CD4-positive, CD25-positive, alpha-beta regulatory T cell (primary cell): ENCODE results near the gene DAAM2. TPM values are rescaled to one million over a fixed set of nuclear protein-coding genes. Genes with fewer than 3 reads are reported as not detected.

Experiments used
- ATAC-seq, 2 donors: fragments of 150-1000 bp; cut with Tn5 transposase; one replicate each; pipeline ENCODE4 v1.10.0; 2021; ENCODE audit warnings: low read depth in 2 of 2, moderate number of reproducible peaks in 2 of 2, moderate library complexity in 1 of 2
- DNase-seq, 3 donors: peaks; one replicate each; pipeline versions ENCODE4 v3.0.0 to v3.0.0-alpha.2; 2012 to 2022; ENCODE audit warnings: mixed read lengths in 1 of 3
- H3K27ac ChIP-seq: one replicate; pipeline ENCODE4 v1.7.0; 2013; ENCODE audit warnings: mild to moderate bottlenecking, low read length; ENCODE audit not compliant: insufficient read depth, poor library complexity, severe bottlenecking
- H3K27me3 ChIP-seq: one replicate; pipeline ENCODE4 v1.7.0; 2013; ENCODE audit warnings: low read length; ENCODE audit not compliant: control insufficient read depth, insufficient read depth
- H3K36me3 ChIP-seq: one replicate; pipeline ENCODE4 v1.7.0; 2013; ENCODE audit warnings: mild to moderate bottlenecking, low read length, moderate library complexity; ENCODE audit not compliant: control insufficient read depth, insufficient read depth
- H3K4me1 ChIP-seq: 2 replicates; pipeline ENCODE4 v1.7.0; 2013; ENCODE audit warnings: mild to moderate bottlenecking, low read length; ENCODE audit not compliant: insufficient read depth, control insufficient read depth, poor library complexity, severe bottlenecking
- H3K4me3 ChIP-seq: one replicate; pipeline ENCODE4 v1.7.0; 2013; ENCODE audit warnings: low read depth, mild to moderate bottlenecking, low read length, moderate library complexity
- H3K9me3 ChIP-seq, 2 experiments: 1 replicate in 1 of 2; 2 replicates in 1 of 2; pipeline ENCODE4 v1.7.0; 2013; ENCODE audit warnings: low read length in 2 of 2, mild to moderate bottlenecking in 1 of 2, moderate library complexity in 1 of 2; ENCODE audit not compliant: control insufficient read depth in 2 of 2
- H3K27ac Mint-ChIP-seq, 3 donors: one replicate each; pipeline ENCODE4 v1.8.0; 2020 to 2022; ENCODE audit warnings: mild to moderate bottlenecking in 3 of 3, mixed read lengths in 3 of 3, moderate library complexity in 2 of 3
- H3K27me3 Mint-ChIP-seq: one replicate; pipeline ENCODE4 v1.8.0; 2022; ENCODE audit warnings: mild to moderate bottlenecking, mixed read lengths
- H3K36me3 Mint-ChIP-seq: one replicate; pipeline ENCODE4 v1.8.0; 2020; ENCODE audit warnings: mixed read lengths
- H3K4me1 Mint-ChIP-seq, 4 donors: one replicate each; pipeline ENCODE4 v1.8.0; 2020 to 2022; ENCODE audit warnings: mixed read lengths in 4 of 4, mild to moderate bottlenecking in 1 of 4
- H3K4me3 Mint-ChIP-seq, 4 donors: one replicate each; pipeline ENCODE4 v1.8.0; 2020 to 2022; ENCODE audit warnings: mild to moderate bottlenecking in 4 of 4, mixed read lengths in 4 of 4, moderate library complexity in 3 of 4
- H3K9me3 Mint-ChIP-seq, 7 donors: one replicate each; pipeline ENCODE4 v1.8.0; 2020 to 2022; ENCODE audit warnings: mixed read lengths in 7 of 7, mild to moderate bottlenecking in 3 of 7, moderate library complexity in 2 of 7
- polyA plus RNA-seq, 4 donors: library from polyadenylated mRNA; unstranded; fragments of 300-500 nt; fragmentation: Illumina TruSeq; gene quantifications; one replicate each; pipeline ENCODE4 v1.2.3, GENCODE V29; 2021
- total RNA-seq: library from RNA; stranded (reverse); gene quantifications from one replicate; pipeline ENCODE4 v1.2.3, GENCODE V29; 2022

DAAM2 gene
- total and polyA plus RNA-seq, 5 donors from 2014 or later, result not detected

GRCh38 chr6:39932386-39932910, 140.3 kb downstream of the DAAM2 start:
- Mint-ChIP-seq H3K4me3 (peak overlapping the region in 1 of 4 donors; percentile 44), H3K36me3 (no peaks in the 10 kb centered on the region), H3K9me3 (peaks cover 0 to 7% (median 0%) of the 10 kb centered on the region in 7 donors), H3K27ac (no peak overlapping the region), H3K27me3 (peaks cover 11% of the 10 kb centered on the region), H3K4me1 (peaks cover 0 to 8% (median 0%) of the 10 kb centered on the region in 4 donors)
- Histone ChIP-seq H3K9me3 (no peaks in the 10 kb centered on the region), H3K4me3 (no peak overlapping the region), H3K36me3 (no peaks in the 10 kb centered on the region), H3K4me1 (no peaks in the 10 kb centered on the region), H3K27ac (no peak overlapping the region), H3K27me3 (peaks cover 5% of the 10 kb centered on the region)
- ATAC-seq (no peak), DNase-seq (no peak)

- Histone ChIP-seq H3K4me3 (no peak overlapping the region), H3K36me3 (no peaks in the 10 kb centered on the region), H3K27ac (no peak overlapping the region), H3K4me1 (no peaks in the 10 kb centered on the region), H3K9me3 (no peaks in the 10 kb centered on the region), H3K27me3 (peaks cover 5% of the 10 kb centered on the region)
- H3K4me1 Mint-ChIP-seq, result peaks cover 0 to 8% (median 0%) of the 10 kb centered on the region in 4 donors
- peak overlapping the region in 3 of 4 donors; percentile 11 to 85 (median 79) for H3K4me3 Mint-ChIP-seq
- peaks cover 0 to 7% (median 0%) of the 10 kb centered on the region in 7 donors for H3K9me3 Mint-ChIP-seq
- peak in 1 of 2 donors; percentile 4 for ATAC-seq
- H3K27me3 Mint-ChIP-seq, result peaks cover 16% of the 10 kb centered on the region
- no peaks in the 10 kb centered on the region for H3K36me3 Mint-ChIP-seq
- no peak for DNase-seq
- peak overlapping the region in 1 of 3 donors; percentile 56 for H3K27ac Mint-ChIP-seq
Measured at GRCh38 chr6:39933669-39934130, 141.5 kb downstream of the DAAM2 start.

DNA sequence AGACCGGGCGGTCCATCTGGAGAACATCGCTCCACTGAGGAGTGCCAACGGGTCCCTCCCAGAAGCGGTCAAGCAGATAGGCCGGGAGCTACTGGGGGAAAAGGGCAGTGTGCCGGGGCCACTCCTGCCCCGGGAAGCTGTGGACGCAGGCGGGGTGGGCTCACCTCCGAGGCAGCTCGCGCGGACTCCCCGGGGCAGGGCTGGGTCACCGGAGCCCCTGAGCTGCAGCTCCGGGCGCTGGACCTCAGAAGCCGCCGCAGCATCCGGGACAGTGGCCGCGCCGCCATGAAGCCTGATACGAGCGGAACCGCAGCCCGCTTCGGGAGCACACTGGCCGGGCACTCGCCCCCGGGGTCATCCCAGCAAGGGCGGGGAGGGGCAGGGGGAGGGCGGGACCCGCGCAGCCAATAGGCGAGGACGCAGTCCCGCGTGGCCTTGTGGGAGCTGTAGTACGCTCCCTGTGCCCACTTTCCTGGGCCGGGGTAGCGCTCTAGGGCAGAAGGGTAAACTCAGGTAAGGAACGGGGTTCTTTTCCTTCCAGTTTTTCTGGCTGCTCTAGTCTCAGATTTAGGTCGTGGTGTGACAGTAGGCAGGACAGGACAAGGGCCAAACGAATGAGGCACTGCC, 142.1 kb downstream of the DAAM2 start, which contains the start of gene MOCS1:
TSS of gene MOCS1 (minus strand) at position 332 of the 627 bp plus-strand sequence. CDS start at position 287, 45 bp downstream.
- H3K9me3 ChIP-seq, result no peaks in the 10 kb centered on the region

DNA sequence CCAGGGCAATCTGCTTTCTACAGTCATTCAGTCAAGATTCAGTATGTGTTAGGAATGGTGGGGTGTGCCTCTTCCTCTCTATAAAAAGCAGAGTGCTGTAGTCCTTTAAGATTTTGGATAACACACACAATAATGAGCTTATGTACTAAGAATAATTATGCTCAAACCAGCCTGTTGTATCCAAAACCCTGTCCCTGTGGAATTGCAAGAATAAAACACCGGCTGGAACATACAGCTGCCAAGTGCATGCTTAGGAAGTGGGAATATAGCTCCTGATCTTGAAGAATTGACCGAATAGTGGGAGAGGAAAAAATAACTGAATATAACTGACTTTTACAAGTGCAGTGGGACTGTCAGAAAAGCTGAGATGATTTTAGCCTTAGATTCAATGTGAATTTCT, 143.1 kb downstream of the DAAM2 start:
- Histone ChIP-seq H3K27me3 (peaks cover 5% of the 10 kb centered on the region), H3K36me3 (no peaks in the 10 kb centered on the region), H3K9me3 (no peaks in the 10 kb centered on the region), H3K4me3 (no peak overlapping the region), H3K4me1 (no peaks in the 10 kb centered on the region), H3K27ac (no peak overlapping the region)
- peak overlapping the region in 1 of 3 donors; percentile 45 for H3K27ac Mint-ChIP-seq
- H3K4me3 Mint-ChIP-seq, result no peak overlapping the region
- DNase-seq, result no peak
- peaks cover 0 to 8% (median 0%) of the 10 kb centered on the region in 4 donors for H3K4me1 Mint-ChIP-seq
- peaks cover 0 to 5% (median 0%) of the 10 kb centered on the region in 7 donors for H3K9me3 Mint-ChIP-seq
- ATAC-seq, result no peak
- H3K27me3 Mint-ChIP-seq, result peaks cover 16% of the 10 kb centered on the region
- no peaks in the 10 kb centered on the region for H3K36me3 Mint-ChIP-seq

More for the DNA sequence above, 142.1 kb downstream of the DAAM2 start, which contains the start of gene MOCS1:
- peaks cover 0 to 5% (median 0%) of the 10 kb centered on the region in 7 donors for H3K9me3 Mint-ChIP-seq
- no peaks in the 10 kb centered on the region for H3K36me3 Mint-ChIP-seq
- H3K27ac Mint-ChIP-seq, result peak within 1 kb of the TSS in 2 of 3 donors; percentile 45 to 56
- H3K4me1 Mint-ChIP-seq, result peaks cover 0 to 8% (median 0%) of the 10 kb centered on the region in 4 donors
- Histone ChIP-seq H3K4me1 (no peaks in the 10 kb centered on the region), H3K27me3 (peaks cover 5% of the 10 kb centered on the region), H3K36me3 (no peaks in the 10 kb centered on the region), H3K27ac (no peak within 1 kb of the TSS), H3K4me3 (peak within 1 kb of the TSS; percentile 7)
- peaks cover 16% of the 10 kb centered on the region for H3K27me3 Mint-ChIP-seq
- DNase-seq, result peak in 1 of 3 donors; percentile 11
- peak within 1 kb of the TSS in 3 of 4 donors; percentile 11 to 85 (median 79) for H3K4me3 Mint-ChIP-seq
- ATAC-seq, result peak; percentile 35 to 50

- no peaks in the 10 kb centered on the region for H3K9me3 ChIP-seq
- no peak overlapping the region for H3K4me3 ChIP-seq
- peaks cover 0 to 8% (median 0%) of the 10 kb centered on the region in 4 donors for H3K4me1 Mint-ChIP-seq
- H3K27ac ChIP-seq, result no peak overlapping the region
- DNase-seq (no peak), ATAC-seq (no peak)
- no peaks in the 10 kb centered on the region for H3K36me3 ChIP-seq
- H3K4me3 Mint-ChIP-seq, result no peak overlapping the region
- H3K4me1 ChIP-seq, result no peaks in the 10 kb centered on the region
- H3K9me3 Mint-ChIP-seq, result peaks cover 0 to 5% (median 0%) of the 10 kb centered on the region in 7 donors
- peaks cover 5% of the 10 kb centered on the region for H3K27me3 ChIP-seq
- no peak overlapping the region for H3K27ac Mint-ChIP-seq
- peaks cover 16% of the 10 kb centered on the region for H3K27me3 Mint-ChIP-seq
- H3K36me3 Mint-ChIP-seq, result no peaks in the 10 kb centered on the region
Measured at GRCh38 chr6:39936857-39937256, 144.7 kb downstream of the DAAM2 start.

GRCh38 chr6:39937686-39938333, 145.6 kb downstream of the DAAM2 start:
- H3K36me3 Mint-ChIP-seq, result no peaks in the 10 kb centered on the region

GRCh38 chr6:39938773-39939654, 146.8 kb downstream of the DAAM2 start:
- Mint-ChIP-seq H3K27me3 (peaks cover 12% of the 10 kb centered on the region), H3K4me3 (no peak overlapping the region), H3K27ac (peak overlapping the region in 1 of 3 donors; percentile 27), H3K9me3 (peaks cover 0 to 2% (median 0%) of the 10 kb centered on the region in 7 donors), H3K36me3 (no peaks in the 10 kb centered on the region), H3K4me1 (no peaks in the 10 kb centered on the region)
- Histone ChIP-seq H3K4me1 (no peaks in the 10 kb centered on the region), H3K27me3 (peaks cover 3% of the 10 kb centered on the region), H3K4me3 (no peak overlapping the region), H3K27ac (no peak overlapping the region), H3K36me3 (no peaks in the 10 kb centered on the region), H3K9me3 (no peaks in the 10 kb centered on the region)
- ATAC-seq, result no peak
- DNase-seq, result no peak

More at GRCh38 chr6:39937686-39938333, 145.6 kb downstream of the DAAM2 start:
- H3K27ac Mint-ChIP-seq, result no peak overlapping the region
- Histone ChIP-seq H3K36me3 (no peaks in the 10 kb centered on the region), H3K27me3 (peaks cover 3% of the 10 kb centered on the region), H3K9me3 (no peaks in the 10 kb centered on the region), H3K27ac (no peak overlapping the region), H3K4me3 (no peak overlapping the region), H3K4me1 (no peaks in the 10 kb centered on the region)
- ATAC-seq, result no peak
- peaks cover 16% of the 10 kb centered on the region for H3K27me3 Mint-ChIP-seq
- H3K9me3 Mint-ChIP-seq, result peaks cover 0 to 5% (median 0%) of the 10 kb centered on the region in 7 donors
- DNase-seq, result no peak
- no peak overlapping the region for H3K4me3 Mint-ChIP-seq
- peaks cover 0 to 8% (median 0%) of the 10 kb centered on the region in 4 donors for H3K4me1 Mint-ChIP-seq
